NK-92 treated with Interleukin-12 subunit alpha and Interleukin-12 subunit beta, amount 100 ng/mL, for 24 hours (cell line): ENCODE data around the gene HLA-DPA1.

ENCODE experiments used
- DNase-seq: peaks from one replicate; lab custom pipeline; 2025; lab: John Stamatoyannopoulos, UW

HLA-DPA1 gene

GRCh38 chr6:33017018-33017417 lies 56.4 kb downstream of the HLA-DPA1 start:
- DNase-seq, result no peak

GRCh38 chr6:33015798-33016197 lies 57.7 kb downstream of the HLA-DPA1 start:
- no peak for DNase-seq

GRCh38 chr6:33014841-33015634 lies 58.4 kb downstream of the HLA-DPA1 start:
- no peak for DNase-seq
